ENCODE data around the gene EFTUD2. TPM values are rescaled to one million over a fixed set of nuclear protein-coding genes. Genes with fewer than 3 reads are reported as not detected.

The EFTUD2 gene
- total and polyA plus RNA-seq, 9 of the 15 experiments (the other 6 are each of a cell fraction or from before 2014, with no cell fraction given), result 65.8 to 362 (median 218) TPM

DNA sequence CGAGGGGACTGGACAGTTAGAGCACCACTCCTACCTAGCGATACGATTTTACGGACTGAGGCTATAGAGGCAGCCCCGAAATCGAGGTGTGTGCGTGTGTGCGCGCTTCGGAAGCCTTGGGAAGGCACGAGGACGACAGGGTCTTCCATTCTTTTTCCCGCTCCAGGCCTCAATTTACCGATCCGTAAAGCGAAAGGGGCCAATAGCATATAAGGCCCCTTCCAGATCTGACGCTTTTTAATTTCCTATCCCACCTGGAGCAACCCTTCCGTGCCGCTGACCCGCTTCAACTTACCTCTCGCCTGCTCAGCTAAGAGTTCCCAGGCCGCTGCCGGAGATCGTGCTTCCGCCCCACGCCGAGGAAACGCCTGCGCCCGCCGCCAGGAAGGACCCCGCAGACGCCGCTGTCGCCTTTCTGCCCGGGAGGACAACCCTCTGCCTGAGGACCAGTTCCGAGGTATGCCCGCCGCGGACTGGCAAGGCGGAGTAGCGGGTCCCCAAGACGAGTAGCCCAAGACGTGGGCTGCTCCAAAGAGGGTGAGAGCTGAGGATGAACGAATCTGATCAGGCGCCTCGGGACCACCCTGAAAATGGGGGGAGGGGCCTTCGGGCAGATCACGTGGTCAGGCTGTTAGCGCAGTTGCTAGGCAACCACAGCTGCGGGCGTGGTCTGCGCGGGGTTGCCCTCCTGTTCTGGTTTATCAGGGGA lies at the start of gene EFTUD2 (continued):
- TF ChIP-seq SETDB1 (IDR thresholded peaks at IDR 0.05; ENCODE audit: low read length) (no peak), ZNF518B (CRISPR knock-in tag; IDR thresholded peaks at IDR 0.05) (no peak), TCF3 (CRISPR knock-in tag; IDR thresholded peaks at IDR 0.05) (peak; percentile 25; the same call in 1 of the 2 replicates), ZNF347 (CRISPR knock-in tag; IDR thresholded peaks at IDR 0.05; ENCODE audit: low read depth) (no peak), ZNF507 (tag; conservative IDR thresholded peaks at IDR 0.05) (no peak), BRF2 (IDR thresholded peaks at IDR 0.05; ENCODE audit: borderline replicate concordance, insufficient read depth, insufficient read length) (no peak), LEF1 (IDR thresholded peaks at IDR 0.05) (0 out of 2 replicates have a peak, but pooled peaks have one; percentile 39), ETS2 (tag; IDR thresholded peaks at IDR 0.05; ENCODE audit: borderline replicate concordance, poor library complexity, severe bottlenecking) (no peak), SMARCA4 (IDR thresholded peaks at IDR 0.05) (no peak), ZNF668 (CRISPR knock-in tag; IDR thresholded peaks at IDR 0.05) (no peak), SMARCB1 (IDR thresholded peaks at IDR 0.05; ENCODE audit: insufficient read length, low read depth) (no peak), GTF2F1 (IDR thresholded peaks at IDR 0.05; ENCODE audit: low read depth, low read length) (0 out of 2 replicates have a peak, but pooled peaks have one; percentile 51), HDAC1 (IDR thresholded peaks at IDR 0.05) (peak in 1 of 2 experiments; percentile 97; a peak in 2 of 4 replicates)
- TF ChIP-seq, protein P1, sequence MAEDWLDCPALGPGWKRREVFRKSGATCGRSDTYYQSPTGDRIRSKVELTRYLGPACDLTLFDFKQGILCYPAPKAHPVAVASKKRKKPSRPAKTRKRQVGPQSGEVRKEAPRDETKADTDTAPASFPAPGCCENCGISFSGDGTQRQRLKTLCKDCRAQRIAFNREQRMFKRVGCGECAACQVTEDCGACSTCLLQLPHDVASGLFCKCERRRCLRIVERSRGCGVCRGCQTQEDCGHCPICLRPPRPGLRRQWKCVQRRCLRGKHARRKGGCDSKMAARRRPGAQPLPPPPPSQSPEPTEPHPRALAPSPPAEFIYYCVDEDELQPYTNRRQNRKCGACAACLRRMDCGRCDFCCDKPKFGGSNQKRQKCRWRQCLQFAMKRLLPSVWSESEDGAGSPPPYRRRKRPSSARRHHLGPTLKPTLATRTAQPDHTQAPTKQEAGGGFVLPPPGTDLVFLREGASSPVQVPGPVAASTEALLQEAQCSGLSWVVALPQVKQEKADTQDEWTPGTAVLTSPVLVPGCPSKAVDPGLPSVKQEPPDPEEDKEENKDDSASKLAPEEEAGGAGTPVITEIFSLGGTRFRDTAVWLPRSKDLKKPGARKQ (CRISPR knock-in tag; IDR thresholded peaks at IDR 0.05), result no peak
- TF ChIP-seq, protein P2, sequence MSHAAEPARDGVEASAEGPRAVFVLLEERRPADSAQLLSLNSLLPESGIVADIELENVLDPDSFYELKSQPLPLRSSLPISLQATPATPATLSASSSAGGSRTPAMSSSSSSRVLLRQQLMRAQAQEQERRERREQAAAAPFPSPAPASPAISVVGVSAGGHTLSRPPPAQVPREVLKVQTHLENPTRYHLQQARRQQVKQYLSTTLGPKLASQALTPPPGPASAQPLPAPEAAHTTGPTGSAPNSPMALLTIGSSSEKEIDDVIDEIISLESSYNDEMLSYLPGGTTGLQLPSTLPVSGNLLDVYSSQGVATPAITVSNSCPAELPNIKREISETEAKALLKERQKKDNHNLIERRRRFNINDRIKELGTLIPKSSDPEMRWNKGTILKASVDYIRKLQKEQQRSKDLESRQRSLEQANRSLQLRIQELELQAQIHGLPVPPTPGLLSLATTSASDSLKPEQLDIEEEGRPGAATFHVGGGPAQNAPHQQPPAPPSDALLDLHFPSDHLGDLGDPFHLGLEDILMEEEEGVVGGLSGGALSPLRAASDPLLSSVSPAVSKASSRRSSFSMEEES (CRISPR knock-in tag; IDR thresholded peaks at IDR 0.05), result peak; percentile 99
- TF ChIP-seq, protein P3, sequence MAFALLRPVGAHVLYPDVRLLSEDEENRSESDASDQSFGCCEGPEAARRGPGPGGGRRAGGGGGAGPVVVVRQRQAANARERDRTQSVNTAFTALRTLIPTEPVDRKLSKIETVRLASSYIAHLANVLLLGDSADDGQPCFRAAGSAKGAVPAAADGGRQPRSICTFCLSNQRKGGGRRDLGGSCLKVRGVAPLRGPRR (CRISPR knock-in tag; IDR thresholded peaks at IDR 0.05), result no peak

Data from K562 (cell line).